Vagina (tissue), 2 donors: ENCODE results near the gene CHAF1A.

Source experiments
- POLR2A ChIP-seq, 2 donors: fragments of 450-650 bp; IDR thresholded peaks; one replicate each; pipeline ENCODE4 v1.6.1; 2017; ENCODE audit warnings: antibody characterized with exemption in 2 of 2, mild to moderate bottlenecking in 2 of 2, moderate library complexity in 2 of 2
- TF ChIP-seq, protein P1 (sequence below), 3 experiments: fragments of 450-650 bp in 2 of 3; fragments of 200-600 bp in 1 of 3; sonication (generic) in 1 of 3; IDR thresholded peaks; one replicate each; pipeline ENCODE4 v1.5.1; 2017 to 2019; ENCODE audit warnings: antibody characterized with exemption in 3 of 3, mild to moderate bottlenecking in 2 of 3, moderate library complexity in 2 of 3

DNA sequence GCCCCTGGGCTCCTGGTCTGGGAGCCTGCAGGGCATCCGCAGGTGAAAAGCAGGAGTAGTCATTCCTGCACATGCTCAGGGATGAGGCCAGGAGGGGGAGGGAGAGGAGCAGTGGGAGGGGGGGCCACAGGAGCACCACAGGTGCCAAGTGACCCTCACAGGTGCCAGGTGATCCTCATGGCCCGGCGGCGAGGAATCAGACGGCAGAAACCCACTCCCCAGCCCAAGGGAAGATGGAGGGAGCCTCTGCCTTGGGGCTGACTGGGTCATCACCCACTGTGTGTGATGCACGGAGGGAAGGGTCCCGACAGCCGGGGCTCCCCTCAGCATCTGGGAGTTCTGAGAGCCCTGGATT is 29.4 kb upstream of the CHAF1A start:
- TF ChIP-seq, protein P1, sequence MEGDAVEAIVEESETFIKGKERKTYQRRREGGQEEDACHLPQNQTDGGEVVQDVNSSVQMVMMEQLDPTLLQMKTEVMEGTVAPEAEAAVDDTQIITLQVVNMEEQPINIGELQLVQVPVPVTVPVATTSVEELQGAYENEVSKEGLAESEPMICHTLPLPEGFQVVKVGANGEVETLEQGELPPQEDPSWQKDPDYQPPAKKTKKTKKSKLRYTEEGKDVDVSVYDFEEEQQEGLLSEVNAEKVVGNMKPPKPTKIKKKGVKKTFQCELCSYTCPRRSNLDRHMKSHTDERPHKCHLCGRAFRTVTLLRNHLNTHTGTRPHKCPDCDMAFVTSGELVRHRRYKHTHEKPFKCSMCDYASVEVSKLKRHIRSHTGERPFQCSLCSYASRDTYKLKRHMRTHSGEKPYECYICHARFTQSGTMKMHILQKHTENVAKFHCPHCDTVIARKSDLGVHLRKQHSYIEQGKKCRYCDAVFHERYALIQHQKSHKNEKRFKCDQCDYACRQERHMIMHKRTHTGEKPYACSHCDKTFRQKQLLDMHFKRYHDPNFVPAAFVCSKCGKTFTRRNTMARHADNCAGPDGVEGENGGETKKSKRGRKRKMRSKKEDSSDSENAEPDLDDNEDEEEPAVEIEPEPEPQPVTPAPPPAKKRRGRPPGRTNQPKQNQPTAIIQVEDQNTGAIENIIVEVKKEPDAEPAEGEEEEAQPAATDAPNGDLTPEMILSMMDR (IDR thresholded peaks at IDR 0.05): no peak
- TF ChIP-seq POLR2A (IDR thresholded peaks at IDR 0.05): no peak
